SK-N-SH (cell line): ENCODE results near the gene RPA1.

Experiments
- CTCF ChIP-seq: fragments of 200-600 bp; sonication (generic); IDR thresholded peaks from 2 replicates; pipeline ENCODE4 v1.6.1; 2017; ENCODE audit warnings: antibody characterized with exemption, mild to moderate bottlenecking, moderate library complexity
- JUND ChIP-seq: IDR thresholded peaks from 2 replicates; pipeline ENCODE4 v1.4.0; 2012
- NFIC ChIP-seq: IDR thresholded peaks from 2 replicates; pipeline ENCODE4 v1.4.0; 2012; ENCODE audit warnings: borderline replicate concordance
- POLR2AphosphoS5 ChIP-seq: IDR thresholded peaks from 2 replicates; pipeline ENCODE4 v1.6.1; 2012; ENCODE audit warnings: low read depth, low read length
- REST ChIP-seq: IDR thresholded peaks from 2 replicates; pipeline ENCODE4 v1.6.1; 2012; ENCODE audit warnings: mild to moderate bottlenecking, low read depth, low read length, moderate library complexity

DNA sequence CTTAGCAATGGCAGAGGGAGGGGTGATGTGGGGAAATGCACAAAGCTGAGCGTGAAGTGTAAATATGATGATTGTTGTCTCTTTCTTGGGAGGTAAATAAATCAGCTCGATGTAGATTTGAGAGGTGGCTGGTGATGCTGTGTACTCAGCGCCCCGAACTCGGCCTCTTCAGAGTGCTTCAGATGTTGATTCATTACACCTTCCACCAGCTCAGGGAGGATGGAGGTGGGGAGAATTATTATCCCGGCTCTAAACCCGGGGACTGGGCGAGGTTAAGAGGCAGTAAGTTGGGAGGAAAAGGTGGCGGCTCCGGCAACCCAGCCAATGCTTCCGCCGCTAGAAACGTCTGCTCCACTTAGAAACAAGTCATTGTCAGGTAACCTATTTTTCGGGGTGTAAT, 86.5 kb downstream of the RPA1 start:
- TF ChIP-seq JUND (no peak), CTCF (no peak), POLR2AphosphoS5 (no peak), NFIC (no peak), REST (no peak)
